Caco-2 (cell line): Measurements from ENCODE around the gene BCL2L11. TPM values are rescaled to one million over a fixed set of nuclear protein-coding genes. Genes with fewer than 3 reads are reported as not detected.
A peak's percentile ranks its signal among the peaks of the same experiment; 100 is the strongest.

ENCODE experiments used
- BruUV-seq: library from RNA; stranded (reverse); fragments of 400-500 nt; replicated peaks from 2 replicates; lab custom pipeline; 2021; lab: Mats Ljungman, UMichigan
- CTCF ChIA-PET: fragments of 300-600 bp; sonication (Branson Sonifier 250); formaldehyde crosslinking; loops from one replicate; lab custom pipeline; 2022; ENCODE audit warnings: antibody characterized with exemption; lab: Charles Lee
- POLR2A ChIA-PET: fragments of 300-600 bp; sonication (Branson Sonifier 250); formaldehyde crosslinking; loops from one replicate; lab custom pipeline; 2022; ENCODE audit warnings: antibody characterized with exemption; lab: Charles Lee
- DNase-seq, 2 experiments: peaks; one replicate each; pipeline versions ENCODE4 v3.0.0 to v3.0.0-alpha.2; 2020 to 2022
- H3K27me3 ChIP-seq: replicated peaks from 2 replicates; pipeline ENCODE4 v1.6.0; 2011; ENCODE audit warnings: low read length; ENCODE audit not compliant: control insufficient read depth, insufficient read depth
- H3K36me3 ChIP-seq: 2 replicates; pipeline ENCODE4 v1.5.1; 2011; ENCODE audit warnings: low read length; ENCODE audit not compliant: control insufficient read depth, insufficient read depth
- H3K4me1 ChIP-seq: fragments of 250-450 bp; sonication (Bioruptor Pico); 2 replicates; pipeline ENCODE4 v1.5.1; 2020; ENCODE audit warnings: mild to moderate bottlenecking
- H3K4me3 ChIP-seq: 2 replicates; pipeline ENCODE4 v1.5.1; 2011; ENCODE audit warnings: low read depth, mild to moderate bottlenecking, control low read depth, low read length
- H3K9me3 ChIP-seq: fragments of 250-450 bp; sonication (Bioruptor Pico); 2 replicates; pipeline ENCODE4 v1.5.1; 2020; ENCODE audit warnings: mild to moderate bottlenecking, moderate library complexity
- H3K27ac Mint-ChIP-seq: one replicate; pipeline ENCODE4 v1.8.0; 2022; ENCODE audit warnings: mixed read lengths; ENCODE audit not compliant: unreplicated experiment
- H3K27me3 Mint-ChIP-seq: one replicate; pipeline ENCODE4 v1.8.0; 2022; ENCODE audit warnings: mixed read lengths; ENCODE audit not compliant: insufficient read depth, unreplicated experiment
- H3K36me3 Mint-ChIP-seq: one replicate; pipeline ENCODE4 v1.8.0; 2022; ENCODE audit warnings: mild to moderate bottlenecking, mixed read lengths; ENCODE audit not compliant: insufficient read depth, unreplicated experiment
- H3K4me1 Mint-ChIP-seq: one replicate; pipeline ENCODE4 v1.8.0; 2022; ENCODE audit warnings: low read depth, mixed read lengths; ENCODE audit not compliant: unreplicated experiment
- H3K4me3 Mint-ChIP-seq: one replicate; pipeline ENCODE4 v1.8.0; 2022; ENCODE audit warnings: mild to moderate bottlenecking, moderate library complexity, mixed read lengths; ENCODE audit not compliant: unreplicated experiment
- H3K9me3 Mint-ChIP-seq: one replicate; pipeline ENCODE4 v1.8.0; 2022; ENCODE audit warnings: mixed read lengths; ENCODE audit not compliant: unreplicated experiment
- intact Hi-C: fragments of 100-400 bp; cut with micrococcal nuclease; formaldehyde crosslinking; loops from one replicate; pipeline ENCODE4 v1.10.0; 2022; ENCODE audit not compliant: unreplicated experiment
- total RNA-seq: library from RNA; stranded (reverse); gene quantifications from 2 replicates; pipeline ENCODE4 v1.2.3, GENCODE V29; 2022
- TF ChIP-seq, protein P1 (sequence below), 2 experiments: fragments of 200-600 bp in 1 of 2; IDR thresholded peaks; 1 replicate in 1 of 2; 2 replicates in 1 of 2; pipeline versions ENCODE4 v1.5.1 to v1.8.0; 2011 to 2022; ENCODE audit warnings: antibody characterized with exemption in 1 of 2, control low read depth in 1 of 2, inconsistent platforms in 1 of 2, low read depth in 1 of 2, low read length in 1 of 2, mild to moderate bottlenecking in 1 of 2, moderate library complexity in 1 of 2; ENCODE audit not compliant: insufficient read depth in 1 of 2, severe bottlenecking in 1 of 2, unreplicated experiment in 1 of 2

BCL2L11 gene
- total RNA-seq, 1 experiment from 2014 or later = 28.9 TPM

DNA sequence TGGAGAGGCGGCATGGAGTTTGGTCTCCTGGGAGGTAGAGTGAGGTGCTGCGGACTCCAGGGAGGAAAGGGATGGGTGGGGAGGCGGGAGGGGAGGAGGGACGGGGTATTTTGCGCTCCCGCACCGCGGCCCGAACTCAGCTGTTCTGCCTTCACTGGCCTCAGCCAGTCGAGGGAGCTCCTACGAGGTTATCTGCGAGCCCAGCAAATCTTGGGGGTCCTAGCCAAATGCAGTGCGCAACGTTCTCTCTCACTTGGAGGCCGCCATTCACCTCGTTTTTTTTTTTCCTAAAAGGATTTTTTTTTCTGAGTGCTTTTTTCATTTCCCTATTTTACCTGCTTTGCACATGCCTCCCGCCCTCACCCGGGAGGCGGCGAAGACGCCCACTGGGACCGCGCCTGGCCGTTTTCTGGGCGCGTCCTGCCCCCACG is 877 bp upstream of the BCL2L11 start:
- Mint-ChIP-seq H3K9me3 (no peaks in the 10 kb centered on the region), H3K4me3 (peak overlapping the region; percentile 93), H3K36me3 (peaks cover 47% of the 10 kb centered on the region), H3K27me3 (no peaks in the 10 kb centered on the region), H3K27ac (no peak overlapping the region), H3K4me1 (peaks cover 11% of the 10 kb centered on the region)
- H3K27me3 ChIP-seq = no peaks in the 10 kb centered on the region
- H3K4me1 ChIP-seq = no peaks in the 10 kb centered on the region
- no peak for DNase-seq
- ChIA-PET CTCF (interaction anchor here (1.1 to 1.5 kb wide), 2 partner anchors 13 to 314 kb away, joined by 3 to 5 read pairs; no protein-coding TSS in a partner anchor), POLR2A (no interaction called here)
- intact Hi-C loops = loop anchor here (5.0 kb wide), 3 partner anchors 57 to 577 kb away; no protein-coding TSS in a partner anchor
- TSS peak; percentile 47 for BruUV-seq
- peak overlapping the region; percentile 99 for H3K4me3 ChIP-seq
- H3K9me3 ChIP-seq = no peaks in the 10 kb centered on the region
- H3K36me3 ChIP-seq = peaks cover 1% of the 10 kb centered on the region; the same call in 1 of the 2 replicates
- TF ChIP-seq, protein P1, sequence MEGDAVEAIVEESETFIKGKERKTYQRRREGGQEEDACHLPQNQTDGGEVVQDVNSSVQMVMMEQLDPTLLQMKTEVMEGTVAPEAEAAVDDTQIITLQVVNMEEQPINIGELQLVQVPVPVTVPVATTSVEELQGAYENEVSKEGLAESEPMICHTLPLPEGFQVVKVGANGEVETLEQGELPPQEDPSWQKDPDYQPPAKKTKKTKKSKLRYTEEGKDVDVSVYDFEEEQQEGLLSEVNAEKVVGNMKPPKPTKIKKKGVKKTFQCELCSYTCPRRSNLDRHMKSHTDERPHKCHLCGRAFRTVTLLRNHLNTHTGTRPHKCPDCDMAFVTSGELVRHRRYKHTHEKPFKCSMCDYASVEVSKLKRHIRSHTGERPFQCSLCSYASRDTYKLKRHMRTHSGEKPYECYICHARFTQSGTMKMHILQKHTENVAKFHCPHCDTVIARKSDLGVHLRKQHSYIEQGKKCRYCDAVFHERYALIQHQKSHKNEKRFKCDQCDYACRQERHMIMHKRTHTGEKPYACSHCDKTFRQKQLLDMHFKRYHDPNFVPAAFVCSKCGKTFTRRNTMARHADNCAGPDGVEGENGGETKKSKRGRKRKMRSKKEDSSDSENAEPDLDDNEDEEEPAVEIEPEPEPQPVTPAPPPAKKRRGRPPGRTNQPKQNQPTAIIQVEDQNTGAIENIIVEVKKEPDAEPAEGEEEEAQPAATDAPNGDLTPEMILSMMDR (IDR thresholded peaks at IDR 0.05; ENCODE audit: insufficient read depth in 1 of 2, low read depth in 1 of 2, low read length in 1 of 2, severe bottlenecking in 1 of 2, unreplicated experiment in 1 of 2) = no peak

DNA sequence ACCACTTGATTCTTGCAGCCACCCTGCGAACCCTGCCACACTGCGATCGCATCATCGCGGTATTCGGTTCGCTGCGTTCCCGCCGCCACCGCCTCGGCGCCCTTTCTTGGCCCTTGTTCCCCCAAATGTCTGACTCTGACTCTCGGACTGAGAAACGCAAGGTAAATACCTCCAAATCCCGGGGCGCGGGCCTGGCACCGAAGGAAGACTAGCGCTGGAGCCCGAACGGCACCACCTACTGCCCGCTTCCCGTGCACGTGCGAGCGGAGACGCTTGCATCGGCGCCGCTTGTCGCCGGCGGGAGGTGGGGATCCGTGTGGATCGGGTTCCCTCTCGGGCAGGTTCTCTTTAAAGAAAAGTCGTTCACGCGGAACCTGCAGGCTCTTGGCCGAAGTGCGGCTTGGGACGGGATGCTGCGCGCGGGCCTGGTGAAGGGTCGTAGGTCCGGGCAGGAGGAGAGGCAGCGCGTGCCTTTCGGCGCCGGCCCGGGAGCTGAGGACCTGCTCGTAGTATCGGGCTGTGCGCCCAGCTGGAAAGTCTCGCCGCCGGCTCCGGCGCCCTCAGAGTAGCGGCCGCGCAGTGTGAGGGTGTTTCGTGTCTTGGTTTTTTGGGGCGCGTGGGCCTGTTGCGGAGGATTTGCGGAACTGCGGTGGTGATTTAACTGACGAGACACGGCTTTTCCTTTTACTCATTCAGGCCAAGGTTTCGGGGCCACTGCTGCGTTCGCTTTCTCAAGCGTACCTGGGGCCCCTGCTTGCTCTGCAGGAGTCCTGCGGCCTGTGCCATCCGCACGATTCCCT is 514 bp downstream of the BCL2L11 start:
- no peaks in the 10 kb centered on the region for H3K27me3 Mint-ChIP-seq
- POLR2A ChIA-PET = interaction anchor here (0.6 to 1.2 kb wide), 7 partner anchors 23 to 539 kb away, joined by 3 to 6 read pairs (median 3); partner anchors contain the start of gene BUB1
- H3K4me3 ChIP-seq = peak overlapping the region; percentile 99
- H3K27me3 ChIP-seq = no peaks in the 10 kb centered on the region
- BruUV-seq = TSS peak; percentile 33
- peaks cover 11% of the 10 kb centered on the region for H3K4me1 Mint-ChIP-seq
- H3K4me1 ChIP-seq = no peaks in the 10 kb centered on the region
- peak overlapping the region; percentile 90 for H3K27ac Mint-ChIP-seq
- TF ChIP-seq, protein P1 (IDR thresholded peaks at IDR 0.05; ENCODE audit: insufficient read depth in 1 of 2, low read depth in 1 of 2, low read length in 1 of 2, severe bottlenecking in 1 of 2, unreplicated experiment in 1 of 2) = no peak
- H3K4me3 Mint-ChIP-seq = peak overlapping the region; percentile 93
- CTCF ChIA-PET = interaction anchor here (0.5 to 1.5 kb wide), 3 partner anchors 12 to 76 kb away, joined by 3 to 5 read pairs (median 3); no protein-coding TSS in a partner anchor
- peaks cover 59% of the 10 kb centered on the region for H3K36me3 Mint-ChIP-seq
- H3K36me3 ChIP-seq = peaks cover 4% of the 10 kb centered on the region; the same call in 1 of the 2 replicates
- intact Hi-C loops = loop anchor here (5.0 kb wide), 2 partner anchors 56 to 71 kb away; no protein-coding TSS in a partner anchor
- H3K9me3 ChIP-seq = no peaks in the 10 kb centered on the region
- no peaks in the 10 kb centered on the region for H3K9me3 Mint-ChIP-seq
- peak; percentile 54 to 55 for DNase-seq

GRCh38 chr2:111121828-111122630 is 1.3 kb downstream of the BCL2L11 start:
- intact Hi-C loops = loop anchor here (5.0 kb wide), 2 partner anchors 55 to 70 kb away; no protein-coding TSS in a partner anchor

More at GRCh38 chr2:111121828-111122630, 1.3 kb downstream of the BCL2L11 start:
- H3K27ac Mint-ChIP-seq = peak overlapping the region; percentile 90
- H3K4me1 Mint-ChIP-seq = peaks cover 3% of the 10 kb centered on the region
- no peaks in the 10 kb centered on the region for H3K27me3 Mint-ChIP-seq
- no peaks in the 10 kb centered on the region for H3K9me3 Mint-ChIP-seq
- peak; percentile 90 to 96 for DNase-seq
- TF ChIP-seq, protein P1 (IDR thresholded peaks at IDR 0.05; ENCODE audit: insufficient read depth in 1 of 2, low read depth in 1 of 2, low read length in 1 of 2, severe bottlenecking in 1 of 2, unreplicated experiment in 1 of 2) = no peak
- H3K36me3 Mint-ChIP-seq = peaks cover 67% of the 10 kb centered on the region
- BruUV-seq = no TSS peak
- ChIA-PET POLR2A (no interaction called here), CTCF (interaction anchor here (0.5 kb wide), 1 partner anchor 75 kb away, joined by 3 read pairs; no protein-coding TSS in a partner anchor)
- peaks cover 4% of the 10 kb centered on the region; the same call in 1 of the 2 replicates for H3K36me3 ChIP-seq
- H3K4me3 Mint-ChIP-seq = peak overlapping the region; percentile 93
- no peaks in the 10 kb centered on the region for H3K4me1 ChIP-seq
- H3K27me3 ChIP-seq = no peaks in the 10 kb centered on the region
- no peaks in the 10 kb centered on the region for H3K9me3 ChIP-seq
- peak overlapping the region; percentile 99 for H3K4me3 ChIP-seq
